ENCODE measurements around the gene STPG1. TPM values are rescaled to one million over a fixed set of nuclear protein-coding genes. Genes with fewer than 3 reads are reported as not detected.

STPG1 gene
- total and polyA plus RNA-seq, 7 donors = 0.89 to 4.2 (median 1.4) TPM

DNA sequence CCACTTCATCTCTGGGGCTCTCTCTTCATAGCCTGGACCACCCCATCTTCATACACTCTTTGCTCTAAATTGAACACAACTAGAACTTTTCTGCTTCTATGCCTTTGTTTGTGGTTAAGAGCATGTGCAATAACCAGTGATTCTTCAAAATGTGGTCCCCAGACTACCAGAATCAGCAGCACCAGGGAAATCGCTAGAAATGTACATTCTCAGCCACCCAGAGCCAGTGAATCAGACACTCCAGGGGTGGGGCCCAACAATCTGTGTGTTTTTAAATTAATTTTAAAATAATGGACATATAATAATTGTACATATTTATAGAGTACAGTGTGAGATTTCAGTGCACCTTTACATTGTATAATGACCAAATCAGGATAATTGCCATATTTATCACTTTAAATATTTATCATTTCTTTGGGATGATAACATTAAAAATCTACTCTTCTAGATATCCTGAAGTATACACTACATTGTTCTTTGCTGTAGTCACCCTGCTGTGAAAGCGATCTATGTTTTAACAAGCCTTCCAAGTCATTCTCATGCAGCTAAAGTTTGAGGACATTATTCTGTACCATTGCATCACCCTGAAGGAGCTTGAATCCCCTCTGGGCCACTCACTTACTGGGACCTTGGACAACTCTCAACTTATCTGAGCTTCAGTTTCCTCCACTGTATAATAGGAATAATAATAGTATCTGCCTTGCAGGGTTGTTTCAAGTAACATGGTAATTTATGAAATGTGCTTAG, 83.6 kb downstream of the STPG1 start:
- no peak overlapping the region for H3K27ac ChIP-seq
- intact Hi-C loops (cut with DNase I) = no loop called here
- ATAC-seq = no peak
- DNase-seq = no peak
- H3K4me3 ChIP-seq = no peak overlapping the region
- 84 to 90% (median 88%) methylated on average over 2 of the region's 2 CpGs for WGBS, 3 donors
- H3K9me3 ChIP-seq = no peaks in the 10 kb centered on the region
- peaks cover 0 to 5% (median 0%) of the 10 kb centered on the region in 3 donors for H3K27me3 ChIP-seq (ENCODE audit: insufficient read depth in 3 of 3, low read length in 2 of 3)
- H3K36me3 ChIP-seq (ENCODE audit: insufficient read depth in 1 of 2, low read depth in 1 of 2) = no peaks in the 10 kb centered on the region
- H3K4me1 ChIP-seq = no peaks in the 10 kb centered on the region
- TF ChIP-seq, protein P1, sequence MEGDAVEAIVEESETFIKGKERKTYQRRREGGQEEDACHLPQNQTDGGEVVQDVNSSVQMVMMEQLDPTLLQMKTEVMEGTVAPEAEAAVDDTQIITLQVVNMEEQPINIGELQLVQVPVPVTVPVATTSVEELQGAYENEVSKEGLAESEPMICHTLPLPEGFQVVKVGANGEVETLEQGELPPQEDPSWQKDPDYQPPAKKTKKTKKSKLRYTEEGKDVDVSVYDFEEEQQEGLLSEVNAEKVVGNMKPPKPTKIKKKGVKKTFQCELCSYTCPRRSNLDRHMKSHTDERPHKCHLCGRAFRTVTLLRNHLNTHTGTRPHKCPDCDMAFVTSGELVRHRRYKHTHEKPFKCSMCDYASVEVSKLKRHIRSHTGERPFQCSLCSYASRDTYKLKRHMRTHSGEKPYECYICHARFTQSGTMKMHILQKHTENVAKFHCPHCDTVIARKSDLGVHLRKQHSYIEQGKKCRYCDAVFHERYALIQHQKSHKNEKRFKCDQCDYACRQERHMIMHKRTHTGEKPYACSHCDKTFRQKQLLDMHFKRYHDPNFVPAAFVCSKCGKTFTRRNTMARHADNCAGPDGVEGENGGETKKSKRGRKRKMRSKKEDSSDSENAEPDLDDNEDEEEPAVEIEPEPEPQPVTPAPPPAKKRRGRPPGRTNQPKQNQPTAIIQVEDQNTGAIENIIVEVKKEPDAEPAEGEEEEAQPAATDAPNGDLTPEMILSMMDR (IDR thresholded peaks at IDR 0.05) = no peak

- Histone ChIP-seq H3K4me1 (no peaks in the 10 kb centered on the region), H3K9me3 (no peaks in the 10 kb centered on the region), H3K4me3 (no peak overlapping the region), H3K27me3 (ENCODE audit: insufficient read depth in 3 of 3, low read length in 2 of 3) (peaks cover 0 to 5% (median 0%) of the 10 kb centered on the region in 3 donors), H3K36me3 (ENCODE audit: insufficient read depth in 1 of 2, low read depth in 1 of 2) (no peaks in the 10 kb centered on the region), H3K27ac (no peak overlapping the region)
- TF ChIP-seq, protein P1 (IDR thresholded peaks at IDR 0.05) = no peak
- no peak for ATAC-seq
- DNase-seq = no peak
- 81 to 84% (median 82%) methylated on average over 9 of the region's 9 CpGs for WGBS, 3 donors
- intact Hi-C loops (cut with DNase I) = no loop called here
Observed at GRCh38 chr1:24329331-24329730, 84.3 kb downstream of the STPG1 start.

- Histone ChIP-seq H3K4me3 (no peak overlapping the region), H3K4me1 (no peaks in the 10 kb centered on the region), H3K36me3 (ENCODE audit: insufficient read depth in 1 of 2, low read depth in 1 of 2) (no peaks in the 10 kb centered on the region), H3K27me3 (ENCODE audit: insufficient read depth in 3 of 3, low read length in 2 of 3) (peaks cover 0 to 5% (median 0%) of the 10 kb centered on the region in 3 donors), H3K9me3 (no peaks in the 10 kb centered on the region), H3K27ac (no peak overlapping the region)
- intact Hi-C loops (cut with DNase I) = no loop called here
- 71 to 77% (median 76%) methylated on average over 2 of the region's 2 CpGs for WGBS, 3 donors
- TF ChIP-seq, protein P1 (IDR thresholded peaks at IDR 0.05) = no peak
- ATAC-seq (no peak), DNase-seq (no peak)
Observed at GRCh38 chr1:24327891-24328290, 85.7 kb downstream of the STPG1 start.

DNA sequence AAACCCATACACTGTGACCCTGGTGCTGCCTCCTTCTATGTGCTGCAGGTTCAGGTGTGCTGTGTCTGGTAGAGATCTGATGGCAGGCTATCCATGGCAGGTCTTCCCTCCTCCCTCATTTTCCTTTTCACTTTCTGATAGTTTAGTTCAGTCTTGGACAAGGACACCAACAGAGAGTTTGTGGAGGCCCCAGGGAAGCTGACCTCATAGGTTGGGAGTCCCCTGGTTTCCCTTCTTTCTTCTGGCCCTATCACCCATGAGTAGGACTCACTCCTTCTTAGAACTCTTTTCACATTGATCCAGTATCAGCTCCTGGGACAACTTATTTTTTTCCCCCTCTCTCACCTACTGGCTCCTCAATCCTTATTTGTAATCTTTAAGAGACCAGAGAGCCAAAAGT, 86.1 kb downstream of the STPG1 start:
- peaks cover 0 to 5% (median 0%) of the 10 kb centered on the region in 3 donors for H3K27me3 ChIP-seq (ENCODE audit: insufficient read depth in 3 of 3, low read length in 2 of 3)
- DNase-seq = no peak
- no peaks in the 10 kb centered on the region for H3K4me1 ChIP-seq
- TF ChIP-seq, protein P1 (IDR thresholded peaks at IDR 0.05) = no peak
- H3K27ac ChIP-seq = no peak overlapping the region
- H3K36me3 ChIP-seq (ENCODE audit: insufficient read depth in 1 of 2, low read depth in 1 of 2) = no peaks in the 10 kb centered on the region
- no peak for ATAC-seq
- intact Hi-C loops (cut with DNase I) = no loop called here
- H3K9me3 ChIP-seq = no peaks in the 10 kb centered on the region
- H3K4me3 ChIP-seq = no peak overlapping the region

Measured in psoas muscle (tissue), 8 donors.